ENCODE data around the gene CDKN2C.
A peak's percentile ranks its signal among the peaks of the same experiment; 100 is the strongest.

Gene CDKN2C

GRCh38 chr1:50966991-50967390 lies 3.1 kb upstream of the CDKN2C start:
- no peak for DNase-seq

GRCh38 chr1:50967416-50968157 lies 2.5 kb upstream of the CDKN2C start:
- DNase-seq, result no peak

GRCh38 chr1:50968158-50968820 lies 1.8 kb upstream of the CDKN2C start:
- DNase-seq, result peak; percentile 52 to 74 (median 59)

GRCh38 chr1:50968821-50969610 lies 1.0 kb upstream of the CDKN2C start:
- no peak for DNase-seq

GRCh38 chr1:50970509-50970887 lies 453 bp downstream of the CDKN2C start:
- no peak for DNase-seq

GRCh38 chr1:50970931-50971582 lies 1.0 kb downstream of the CDKN2C start:
- no peak for DNase-seq

GRCh38 chr1:50971748-50972305 lies 1.8 kb downstream of the CDKN2C start:
- no peak for DNase-seq

- no peak for DNase-seq
Measured at GRCh38 chr1:50972766-50973165, 2.7 kb downstream of the CDKN2C start.

- DNase-seq, result no peak
Measured at GRCh38 chr1:50973255-50973654, 3.2 kb downstream of the CDKN2C start.

- DNase-seq, result no peak
Measured at GRCh38 chr1:50973875-50974617, 4.0 kb downstream of the CDKN2C start.

- DNase-seq, result no peak
Measured at GRCh38 chr1:50974618-50974935, 4.5 kb downstream of the CDKN2C start.

- DNase-seq, result no peak
Measured at GRCh38 chr1:50975436-50975835, 5.4 kb downstream of the CDKN2C start.

GRCh38 chr1:50976111-50976889 lies 6.3 kb downstream of the CDKN2C start:
- DNase-seq, result no peak

- no peak for DNase-seq
Measured at GRCh38 chr1:50976890-50977574, 7.0 kb downstream of the CDKN2C start.

GRCh38 chr1:50977575-50978143 lies 7.6 kb downstream of the CDKN2C start:
- DNase-seq, result no peak

- DNase-seq, result no peak
Measured at GRCh38 chr1:50978144-50978851, 8.3 kb downstream of the CDKN2C start.

- no peak for DNase-seq
Measured at GRCh38 chr1:50978852-50979781, 9.1 kb downstream of the CDKN2C start.

- no peak for DNase-seq
Measured at GRCh38 chr1:50979937-50980336, 9.9 kb downstream of the CDKN2C start.

- DNase-seq, result no peak
Measured at GRCh38 chr1:50980505-50980904, 10.5 kb downstream of the CDKN2C start.
